HFF-Myc (cell line): ENCODE data around the gene ILF3.

Source experiments
- DNase-seq: peaks from one replicate; pipeline ENCODE4 v3.0.0-alpha.2; 2011; ENCODE audit warnings: low read depth; ENCODE audit errors: extremely low read depth
- H3K4me3 ChIP-seq: replicated peaks from 2 replicates; pipeline ENCODE4 v1.5.1; 2011; ENCODE audit warnings: low read depth, mild to moderate bottlenecking, control low read depth, low read length
- CTCF ChIP-seq: IDR thresholded peaks from 2 replicates; pipeline ENCODE4 v1.5.1; 2012; ENCODE audit warnings: mild to moderate bottlenecking, low read depth, low read length, control low read depth; ENCODE audit errors: missing control alignments

ILF3 gene

GRCh38 chr19:10677751-10678150 is 23.6 kb downstream of the ILF3 start:
- H3K4me3 ChIP-seq = no peak overlapping the region
- TF ChIP-seq CTCF = no peak
- DNase-seq = no peak

DNA sequence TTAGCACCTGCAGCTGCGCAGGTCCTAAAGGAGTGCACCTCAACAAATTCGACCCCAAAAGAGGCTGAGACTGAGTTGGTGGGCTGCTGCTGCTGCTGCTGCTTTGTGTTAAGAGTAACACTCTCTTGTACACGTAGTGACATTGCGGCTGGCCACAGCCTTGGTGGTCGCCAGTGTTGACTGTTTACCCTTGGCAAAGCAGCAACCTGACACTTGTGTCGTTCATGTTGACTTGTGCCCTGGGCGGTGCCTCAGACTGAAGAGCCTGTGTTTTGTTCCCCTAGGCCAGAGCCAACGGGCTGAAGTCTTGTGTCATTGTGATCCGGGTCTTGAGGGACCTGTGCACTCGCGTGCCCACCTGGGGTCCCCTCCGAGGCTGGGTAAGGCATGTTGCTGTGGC is 24.7 kb downstream of the ILF3 start:
- H3K4me3 ChIP-seq = no peak overlapping the region
- no peak for TF ChIP-seq CTCF
- no peak for DNase-seq

DNA sequence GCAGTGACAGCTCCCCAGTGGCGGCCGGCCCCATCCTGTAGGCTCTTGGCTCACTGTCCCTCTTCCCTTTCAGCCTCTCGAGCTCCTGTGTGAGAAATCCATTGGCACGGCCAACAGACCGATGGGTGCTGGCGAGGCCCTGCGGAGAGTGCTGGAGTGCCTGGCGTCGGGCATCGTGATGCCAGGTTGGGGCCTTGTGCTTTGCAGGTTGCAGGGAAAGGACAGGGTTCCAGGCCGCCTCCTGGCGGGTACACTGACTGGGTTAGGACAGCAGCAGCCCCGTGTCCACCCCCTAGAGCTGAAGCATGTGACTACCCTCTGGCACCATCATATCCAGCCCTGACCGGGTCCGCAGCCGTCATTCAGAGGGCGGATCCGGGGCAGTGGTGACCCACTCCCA is 25.6 kb downstream of the ILF3 start:
- H3K4me3 ChIP-seq = no peak overlapping the region
- DNase-seq = no peak
- no peak for TF ChIP-seq CTCF

DNA sequence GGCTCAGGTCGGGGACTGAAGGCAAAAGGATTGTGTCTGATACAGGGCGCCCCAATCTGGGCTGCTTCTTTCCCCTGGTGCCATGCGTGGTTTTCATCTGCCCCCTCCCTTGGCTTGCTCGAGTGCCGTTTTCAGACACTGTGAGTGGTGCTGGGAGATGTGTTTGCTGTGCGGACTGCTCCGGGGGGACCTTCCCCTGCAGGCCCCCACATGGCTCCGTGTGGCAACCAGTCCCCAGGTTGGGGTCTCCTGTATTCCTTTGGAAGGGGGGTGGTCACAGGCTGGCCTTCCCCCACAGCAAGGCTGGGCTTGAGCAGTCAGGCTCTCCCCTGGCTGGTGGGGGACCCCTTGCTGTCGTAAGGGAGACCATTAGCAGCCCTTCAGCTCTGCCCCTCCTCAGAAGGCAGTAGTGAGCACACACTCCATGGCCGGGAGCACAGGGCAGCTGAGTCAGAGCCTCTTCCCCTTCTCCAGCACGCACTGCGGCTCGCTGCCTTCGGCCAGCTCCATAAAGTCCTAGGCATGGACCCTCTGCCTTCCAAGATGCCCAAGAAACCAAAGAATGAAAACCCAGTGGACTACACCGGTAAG is 26.5 kb downstream of the ILF3 start:
- H3K4me3 ChIP-seq = no peak overlapping the region
- TF ChIP-seq CTCF = no peak
- no peak for DNase-seq

GRCh38 chr19:10681658-10682057 is 27.5 kb downstream of the ILF3 start:
- no peak for TF ChIP-seq CTCF
- no peak for DNase-seq
- H3K4me3 ChIP-seq = no peak overlapping the region

DNA sequence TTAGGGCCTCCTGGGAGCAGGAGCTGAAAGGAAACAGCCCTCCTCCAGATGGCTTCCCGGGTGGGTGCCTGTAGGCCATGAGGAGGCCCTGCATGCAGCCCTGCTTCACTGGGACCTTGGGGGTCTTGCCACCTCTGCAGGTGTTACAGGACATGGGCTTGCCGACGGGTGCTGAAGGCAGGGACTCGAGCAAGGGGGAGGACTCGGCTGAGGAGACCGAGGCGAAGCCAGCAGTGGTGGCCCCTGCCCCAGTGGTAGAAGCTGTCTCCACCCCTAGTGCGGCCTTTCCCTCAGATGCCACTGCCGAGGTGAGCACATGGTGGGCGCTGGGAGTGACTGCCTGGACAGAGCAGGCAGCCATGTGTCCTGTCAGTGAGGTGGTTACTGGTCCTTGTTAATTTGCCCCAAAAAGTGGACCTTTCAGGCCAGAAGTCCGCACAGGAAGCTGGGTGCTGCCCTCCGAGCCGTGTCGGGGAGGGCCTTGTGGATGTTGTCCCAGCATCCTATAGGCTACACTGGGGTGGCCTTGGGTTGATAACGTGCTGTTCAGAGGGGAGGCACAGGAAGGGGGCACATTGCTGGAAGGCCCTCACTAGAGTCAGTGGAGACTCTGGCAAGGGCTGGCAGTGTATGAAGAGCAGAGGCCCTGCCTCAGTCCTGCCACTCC is 28.4 kb downstream of the ILF3 start:
- DNase-seq = no peak
- no peak for TF ChIP-seq CTCF

DNA sequence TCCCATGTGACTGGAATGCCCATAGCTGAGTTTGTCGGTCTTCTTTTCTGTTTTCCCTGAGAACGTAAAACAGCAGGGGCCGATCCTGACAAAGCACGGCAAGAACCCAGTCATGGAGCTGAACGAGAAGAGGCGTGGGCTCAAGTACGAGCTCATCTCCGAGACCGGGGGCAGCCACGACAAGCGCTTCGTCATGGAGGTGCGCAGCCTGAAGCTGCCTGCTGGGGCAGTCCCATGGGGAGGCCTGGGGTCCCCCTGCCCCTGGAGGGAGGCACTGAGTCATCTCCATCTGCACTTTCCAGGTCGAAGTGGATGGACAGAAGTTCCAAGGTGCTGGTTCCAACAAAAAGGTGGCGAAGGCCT is 28.9 kb downstream of the ILF3 start:
- TF ChIP-seq CTCF = no peak

More for the DNA sequence above, 28.4 kb downstream of the ILF3 start:
- H3K4me3 ChIP-seq = no peak overlapping the region

More for the DNA sequence above, 28.9 kb downstream of the ILF3 start:
- H3K4me3 ChIP-seq = no peak overlapping the region
- no peak for DNase-seq
